GM19455 (cell line): ENCODE measurements around the gene EP300.
"Not testable (repeated sequence)": the region's sequence is repeated elsewhere in the genome, so short reads cannot be mapped to it uniquely, and the experiment has no call there.

Source experiments
- ATAC-seq: cut with Tn5 transposase; IDR thresholded peaks from one replicate; pipeline ENCODE4 v1.9.1; 2021; ENCODE audit not compliant: unreplicated experiment

EP300 gene

DNA sequence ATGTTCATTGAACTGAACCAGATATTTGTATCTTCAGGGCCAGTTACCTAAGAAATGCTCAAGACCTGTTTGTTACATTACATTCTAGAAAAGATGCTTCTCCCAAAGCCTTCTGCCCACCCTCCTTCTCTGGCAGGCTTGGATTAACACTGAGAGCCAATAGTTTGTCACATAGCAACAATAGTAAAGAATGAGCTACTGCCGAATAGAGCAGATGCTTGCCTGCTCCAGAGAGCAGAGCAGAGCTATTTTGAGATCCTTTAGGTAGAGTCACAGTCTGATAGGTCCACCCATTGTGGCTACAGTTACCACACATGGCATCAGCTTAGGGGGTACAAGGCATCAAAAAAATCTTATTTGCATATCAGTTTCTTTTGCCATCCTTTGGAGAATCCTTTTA, 13.5 kb upstream of the EP300 start:
- no peak for ATAC-seq

DNA sequence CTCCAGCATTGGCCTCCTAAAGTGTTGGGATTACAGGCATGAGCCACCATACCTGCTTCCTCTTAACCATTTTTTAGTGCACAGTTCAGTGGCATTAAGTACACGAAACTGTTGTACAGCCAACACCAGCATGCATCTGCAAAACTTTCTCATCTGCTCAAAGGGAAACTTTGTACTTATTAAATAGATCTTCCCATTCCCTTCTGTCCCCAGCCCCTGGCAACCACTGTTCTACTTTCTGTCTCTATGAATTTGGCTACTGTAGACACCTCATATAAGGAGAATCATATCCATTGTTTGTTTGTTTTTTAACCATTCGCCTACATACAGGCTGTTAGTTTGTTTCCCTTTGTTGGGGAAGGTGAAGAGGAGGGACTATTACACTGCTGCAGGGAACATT, 6.5 kb upstream of the EP300 start:
- no peak for ATAC-seq

DNA sequence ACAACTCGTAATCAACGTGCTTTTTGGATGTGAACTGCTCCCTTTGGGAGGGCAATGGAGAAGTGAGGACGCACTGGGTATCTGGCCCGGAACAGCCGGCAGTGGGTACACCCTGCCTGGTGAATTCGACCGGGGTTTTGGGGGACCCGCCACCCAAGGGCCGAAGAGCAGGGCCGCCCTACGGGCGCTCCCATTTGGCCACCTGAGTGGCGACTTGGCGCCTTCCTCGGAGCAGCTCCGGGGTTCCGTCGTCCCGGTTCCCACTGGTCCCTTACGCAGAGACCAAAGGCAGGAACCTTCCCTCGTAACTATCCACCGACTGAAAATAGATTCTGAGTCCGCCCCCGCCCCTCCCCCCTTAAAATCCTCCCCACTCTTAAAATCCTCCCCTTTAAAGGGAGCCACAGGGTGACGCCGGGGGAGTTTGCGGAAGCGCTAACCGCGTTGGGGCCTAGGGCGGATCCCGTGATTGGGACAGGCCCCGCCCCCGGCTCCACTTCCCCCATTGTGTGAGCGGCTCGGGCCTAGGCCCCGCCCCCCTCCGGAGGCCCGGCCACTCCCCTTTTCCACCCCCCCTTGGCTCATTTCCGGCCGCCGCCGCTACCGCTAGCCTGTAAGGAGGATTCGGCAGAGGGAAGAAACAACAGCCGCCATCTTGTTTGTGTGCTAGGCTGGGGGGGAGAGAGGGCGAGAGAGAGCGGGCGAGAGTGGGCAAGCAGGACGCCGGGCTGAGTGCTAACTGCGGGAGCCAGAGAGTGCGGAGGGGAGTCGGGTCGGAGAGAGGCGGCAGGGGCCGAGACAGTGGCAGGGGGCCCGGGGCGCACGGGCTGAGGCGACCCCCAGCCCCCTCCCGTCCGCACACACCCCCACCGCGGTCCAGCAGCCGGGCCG, 1.0 kb upstream of the EP300 start:
- peak; percentile 67 for ATAC-seq

DNA sequence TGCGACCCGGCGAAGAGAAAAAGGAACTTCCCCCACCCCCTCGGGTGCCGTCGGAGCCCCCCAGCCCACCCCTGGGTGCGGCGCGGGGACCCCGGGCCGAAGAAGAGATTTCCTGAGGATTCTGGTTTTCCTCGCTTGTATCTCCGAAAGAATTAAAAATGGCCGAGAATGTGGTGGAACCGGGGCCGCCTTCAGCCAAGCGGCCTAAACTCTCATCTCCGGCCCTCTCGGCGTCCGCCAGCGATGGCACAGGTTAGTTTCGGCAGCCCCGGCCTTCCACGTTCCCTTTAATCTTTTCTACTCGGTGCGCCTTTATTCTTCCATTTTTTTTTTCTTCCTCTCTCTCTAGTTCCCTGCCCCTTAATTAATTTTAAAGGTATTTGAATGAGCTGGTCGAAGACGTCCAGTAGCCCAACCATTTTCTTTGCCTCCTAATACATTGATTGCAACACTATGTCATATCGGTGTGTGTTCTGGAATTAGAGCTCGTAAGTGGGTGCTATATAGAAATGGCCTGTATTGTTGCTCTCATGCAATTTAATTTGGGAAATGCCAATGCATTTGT, 537 bp downstream of the EP300 start:
- ATAC-seq, result no peak

DNA sequence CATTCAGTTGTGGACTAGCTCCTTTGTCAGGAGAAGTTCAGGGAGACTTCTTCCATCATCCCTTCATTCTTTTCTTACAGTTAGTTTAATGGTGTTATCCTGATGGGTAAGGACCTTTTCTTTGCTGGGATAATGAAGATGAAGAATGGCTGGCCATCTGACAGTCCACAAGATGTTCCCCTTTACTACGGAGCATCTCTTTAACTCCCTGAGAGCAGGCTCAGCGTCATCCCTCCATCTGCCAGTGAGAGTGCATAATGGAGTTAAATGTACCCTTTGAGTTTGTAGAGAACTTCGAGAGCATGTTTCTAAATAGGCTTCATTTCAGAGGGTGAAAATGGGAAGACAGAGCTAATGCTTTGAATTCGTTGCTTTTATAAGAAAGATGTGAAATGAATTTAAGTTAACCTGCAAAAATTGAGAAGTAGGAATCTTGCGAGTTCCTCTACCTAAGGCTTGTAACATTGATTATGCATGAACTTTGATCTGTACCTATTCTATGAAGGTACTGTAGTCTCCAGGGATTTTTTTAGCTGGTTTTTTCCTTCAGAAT, 1.7 kb downstream of the EP300 start:
- ATAC-seq, result no peak

DNA sequence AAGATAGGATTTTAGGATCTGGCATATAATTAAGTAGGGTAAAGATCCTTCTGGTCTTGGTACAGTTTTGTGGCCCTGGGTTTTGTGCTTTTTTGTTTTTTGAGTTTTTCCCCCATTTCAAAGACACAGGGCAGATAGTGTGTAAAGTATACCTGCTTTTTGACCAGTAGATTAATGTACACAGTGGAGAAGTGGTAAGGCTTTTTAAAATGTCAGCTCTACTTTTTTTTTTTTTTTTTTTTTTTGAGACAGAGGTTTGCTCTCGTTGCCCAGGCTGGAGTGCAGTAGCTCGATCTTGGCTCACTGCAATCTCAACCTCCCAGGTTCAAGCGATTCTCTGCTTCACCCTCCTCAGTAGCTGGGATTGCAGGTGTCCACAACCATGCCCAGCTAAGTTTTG, 4.0 kb downstream of the EP300 start:
- no peak for ATAC-seq

DNA sequence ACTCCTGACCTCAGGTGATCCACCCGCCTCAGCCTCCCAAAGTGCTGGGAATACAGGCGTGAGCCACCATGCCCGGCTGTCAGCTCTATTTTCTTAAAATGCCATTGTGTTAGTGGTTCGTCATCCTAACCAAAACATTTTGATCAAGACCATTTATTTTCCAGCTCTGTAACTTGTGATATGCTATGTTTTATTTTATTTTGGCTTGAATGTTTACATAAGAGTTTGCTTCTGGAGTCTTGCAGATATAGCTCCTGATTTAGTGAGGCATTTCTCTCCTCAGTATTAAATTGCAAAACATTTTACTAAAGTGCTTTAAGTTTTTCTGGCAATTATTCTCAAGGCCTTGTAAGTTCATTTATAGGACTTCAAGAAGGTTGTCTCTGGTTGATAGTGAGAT, 4.4 kb downstream of the EP300 start:
- ATAC-seq, result no peak

DNA sequence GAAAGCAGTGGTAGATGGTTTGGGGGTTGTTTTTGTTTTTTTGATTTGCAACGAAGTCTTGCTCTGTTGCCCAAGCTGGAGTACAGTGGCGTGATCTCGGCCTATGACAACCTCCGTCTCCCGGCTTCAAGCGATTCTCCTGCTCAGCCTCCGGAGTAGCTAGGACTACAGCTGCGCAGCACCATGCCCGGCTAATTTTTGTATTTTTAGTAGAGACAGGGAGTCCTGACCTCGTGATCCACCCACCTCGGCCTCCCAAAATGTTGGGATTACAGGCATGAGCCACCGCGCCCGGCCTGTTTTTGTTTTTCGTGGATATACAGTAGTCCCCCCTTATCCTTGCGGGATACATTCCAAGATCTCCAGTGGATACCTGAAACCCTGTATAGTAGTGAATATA, 6.6 kb downstream of the EP300 start:
- no peak for ATAC-seq

DNA sequence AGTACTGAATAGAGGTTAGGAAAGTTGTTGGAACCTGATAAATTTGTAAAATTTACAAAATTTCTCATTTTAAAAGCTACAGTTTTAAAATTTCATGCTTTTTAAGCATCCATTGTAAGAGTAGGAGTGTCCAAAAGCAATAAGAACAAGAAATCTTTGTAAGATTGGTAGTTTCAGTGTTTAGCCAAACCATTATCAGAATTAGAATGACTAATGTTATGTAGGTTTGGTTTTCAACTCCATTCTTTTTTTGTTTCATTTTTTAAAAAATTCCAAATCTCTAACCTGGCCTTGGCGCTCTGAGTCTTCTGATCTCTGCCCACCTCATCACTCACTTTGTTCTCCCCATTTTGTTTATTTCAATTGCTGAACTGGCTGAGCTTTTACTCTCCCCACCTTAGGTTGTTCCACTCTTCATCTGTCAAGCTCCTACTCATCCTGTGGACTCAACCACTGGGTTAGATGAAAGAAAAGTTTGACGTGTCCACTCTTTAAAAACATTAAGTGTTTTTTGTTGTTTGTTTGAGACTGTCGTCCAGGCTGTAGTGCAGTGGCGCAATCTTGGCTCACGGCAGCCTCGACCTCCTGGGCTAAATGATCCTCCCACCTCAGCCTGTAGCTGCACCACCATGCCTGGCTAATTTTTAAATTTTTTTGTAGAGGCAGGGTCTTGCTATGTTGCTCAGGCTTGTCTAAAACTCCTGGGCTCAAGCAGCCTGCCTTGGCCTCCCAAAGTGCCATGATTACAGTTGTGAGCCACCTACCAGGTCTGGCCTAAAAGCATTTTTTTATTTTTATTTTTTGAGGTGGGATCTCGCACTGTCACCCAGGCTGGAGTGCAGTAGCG, 14.0 kb downstream of the EP300 start:
- no peak for ATAC-seq

DNA sequence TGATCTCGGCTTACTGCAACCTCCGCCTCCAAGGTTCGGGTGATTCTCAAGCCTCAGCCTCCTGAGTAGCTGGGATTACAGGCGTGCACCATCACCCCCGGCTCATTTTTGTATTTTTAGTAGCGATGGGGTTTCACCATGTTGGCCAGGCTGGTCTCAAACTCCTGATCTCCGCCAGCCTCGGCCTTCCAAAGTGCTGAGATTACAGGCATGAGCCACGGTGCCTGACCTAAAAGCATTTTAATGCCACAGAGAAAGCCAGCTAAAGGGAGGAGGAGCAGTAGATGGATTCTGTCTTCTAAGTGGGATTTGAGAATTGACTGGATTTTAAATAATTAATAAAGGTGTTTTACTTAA, 14.6 kb downstream of the EP300 start:
- not testable (repeated sequence) for ATAC-seq

DNA sequence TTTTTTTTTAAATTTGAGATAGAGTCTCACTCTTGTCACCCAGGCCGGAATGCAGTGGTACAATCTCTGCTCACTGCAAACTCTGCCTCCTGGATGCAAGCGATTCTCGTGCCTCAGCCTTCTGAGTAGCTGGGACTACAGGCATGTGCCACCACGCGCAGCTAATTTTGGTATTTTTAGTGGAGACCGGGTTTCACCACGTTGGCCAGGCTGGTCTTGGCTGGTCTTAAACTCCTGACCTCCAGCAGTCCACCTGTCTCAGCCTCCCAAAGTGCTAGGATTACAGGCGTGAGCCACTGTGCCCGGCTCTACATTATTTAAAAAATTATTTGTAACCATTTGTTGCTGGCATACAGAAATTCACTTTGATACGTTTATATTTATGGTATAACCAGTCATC, 18.6 kb downstream of the EP300 start:
- no peak for ATAC-seq

DNA sequence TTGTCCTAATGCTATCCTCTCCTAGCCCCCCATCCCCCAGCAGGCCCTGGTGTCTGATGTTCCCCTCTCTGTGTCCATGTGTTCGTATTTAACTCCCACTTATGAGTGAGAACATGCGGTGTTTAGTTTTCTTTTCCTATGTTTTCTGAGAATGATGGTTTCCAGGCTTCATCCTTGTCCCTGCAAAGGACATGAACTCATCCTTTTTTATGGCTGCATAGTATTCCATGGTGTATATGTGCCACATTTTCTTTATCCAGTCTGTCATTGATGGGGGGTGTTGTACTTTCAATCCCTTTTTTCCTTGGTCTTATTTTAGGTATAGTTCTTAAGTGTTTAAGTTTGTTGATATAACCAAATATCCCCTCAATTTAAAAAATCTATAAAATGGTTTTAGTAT, 23.9 kb downstream of the EP300 start:
- ATAC-seq, result no peak

DNA sequence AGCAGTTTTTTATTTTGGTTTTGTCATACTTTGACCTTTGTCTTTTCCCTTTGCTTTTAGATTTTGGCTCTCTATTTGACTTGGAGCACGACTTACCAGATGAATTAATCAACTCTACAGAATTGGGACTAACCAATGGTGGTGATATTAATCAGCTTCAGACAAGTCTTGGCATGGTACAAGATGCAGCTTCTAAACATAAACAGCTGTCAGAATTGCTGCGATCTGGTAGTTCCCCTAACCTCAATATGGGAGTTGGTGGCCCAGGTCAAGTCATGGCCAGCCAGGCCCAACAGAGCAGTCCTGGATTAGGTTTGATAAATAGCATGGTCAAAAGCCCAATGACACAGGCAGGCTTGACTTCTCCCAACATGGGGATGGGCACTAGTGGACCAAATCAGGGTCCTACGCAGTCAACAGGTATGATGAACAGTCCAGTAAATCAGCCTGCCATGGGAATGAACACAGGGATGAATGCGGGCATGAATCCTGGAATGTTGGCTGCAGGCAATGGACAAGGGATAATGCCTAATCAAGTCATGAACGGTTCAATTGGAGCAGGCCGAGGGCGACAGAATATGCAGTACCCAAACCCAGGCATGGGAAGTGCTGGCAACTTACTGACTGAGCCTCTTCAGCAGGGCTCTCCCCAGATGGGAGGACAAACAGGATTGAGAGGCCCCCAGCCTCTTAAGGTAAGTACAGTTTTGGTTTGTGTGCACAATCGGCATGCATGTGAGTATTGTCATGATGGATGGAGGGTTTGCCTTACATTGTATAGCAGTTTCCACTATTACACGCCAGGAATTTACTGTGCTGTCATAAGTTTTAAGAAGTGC, 25.0 kb downstream of the EP300 start:
- ATAC-seq, result no peak

DNA sequence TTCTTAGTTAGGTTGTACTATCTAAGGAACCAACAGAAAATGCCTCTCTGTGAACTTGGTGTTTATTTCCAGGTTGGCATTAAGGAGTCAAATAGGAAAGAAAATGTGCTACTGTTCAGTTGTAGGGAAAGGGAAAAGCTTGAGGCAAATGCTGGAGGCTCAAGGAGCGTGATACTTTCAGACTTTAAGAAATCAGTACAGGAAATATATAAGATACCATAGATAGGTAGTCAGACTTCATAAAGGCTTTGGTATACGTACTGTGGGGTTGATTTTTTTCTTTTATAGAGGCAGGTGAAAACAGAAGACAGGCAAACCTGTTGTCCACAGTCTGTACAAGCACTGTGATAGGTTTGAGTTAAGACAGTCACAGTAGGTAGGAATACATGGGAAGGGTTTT, 30.8 kb downstream of the EP300 start:
- no peak for ATAC-seq

DNA sequence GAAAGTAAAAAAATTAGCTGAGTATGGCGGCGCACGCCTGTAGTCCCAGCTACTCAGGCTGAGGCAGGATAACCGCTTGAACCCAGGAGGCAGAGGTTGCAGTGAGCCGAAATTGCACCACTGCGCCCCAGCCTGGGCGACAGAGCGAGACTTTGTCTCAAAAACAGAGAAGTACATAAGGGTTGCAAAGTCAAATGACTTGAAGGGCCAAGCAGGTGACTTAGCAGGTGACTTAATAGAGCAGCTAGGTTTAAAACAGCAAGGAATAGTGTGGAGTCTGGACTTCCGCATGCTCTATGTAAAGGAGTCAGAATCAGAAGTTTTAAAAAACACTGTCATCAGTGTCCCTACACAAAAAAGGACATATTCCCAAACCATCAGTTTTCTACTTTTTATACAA, 31.7 kb downstream of the EP300 start:
- ATAC-seq, result no peak

DNA sequence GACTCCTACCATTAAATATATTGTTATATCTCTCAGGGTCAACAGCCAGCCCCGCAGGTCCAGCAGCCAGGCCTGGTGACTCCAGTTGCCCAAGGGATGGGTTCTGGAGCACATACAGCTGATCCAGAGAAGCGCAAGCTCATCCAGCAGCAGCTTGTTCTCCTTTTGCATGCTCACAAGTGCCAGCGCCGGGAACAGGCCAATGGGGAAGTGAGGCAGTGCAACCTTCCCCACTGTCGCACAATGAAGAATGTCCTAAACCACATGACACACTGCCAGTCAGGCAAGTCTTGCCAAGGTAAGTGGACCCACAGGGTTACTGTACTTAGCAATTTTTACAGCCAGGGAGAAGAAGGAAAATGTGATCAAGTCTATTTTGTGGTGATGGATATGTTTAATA, 35.1 kb downstream of the EP300 start:
- ATAC-seq, result no peak

DNA sequence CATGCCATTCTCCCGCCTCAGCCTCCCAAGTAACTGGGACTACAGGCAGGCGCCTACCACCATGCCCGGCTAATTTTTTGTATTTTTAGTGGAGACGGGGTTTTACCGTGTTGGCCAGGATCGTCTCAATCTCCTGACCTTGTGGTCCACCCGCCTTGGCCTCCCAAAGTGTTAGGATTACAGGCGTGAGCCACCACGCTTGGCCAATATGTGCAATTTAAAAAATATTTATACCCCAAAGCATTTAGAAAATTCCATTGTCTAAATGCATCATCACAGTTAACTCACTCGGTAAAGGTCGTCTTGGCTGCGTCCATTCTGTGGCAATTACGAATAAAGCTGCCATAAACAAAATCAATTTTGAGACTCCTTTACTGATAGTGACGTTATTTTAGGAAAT, 36.2 kb downstream of the EP300 start:
- ATAC-seq, result no peak

DNA sequence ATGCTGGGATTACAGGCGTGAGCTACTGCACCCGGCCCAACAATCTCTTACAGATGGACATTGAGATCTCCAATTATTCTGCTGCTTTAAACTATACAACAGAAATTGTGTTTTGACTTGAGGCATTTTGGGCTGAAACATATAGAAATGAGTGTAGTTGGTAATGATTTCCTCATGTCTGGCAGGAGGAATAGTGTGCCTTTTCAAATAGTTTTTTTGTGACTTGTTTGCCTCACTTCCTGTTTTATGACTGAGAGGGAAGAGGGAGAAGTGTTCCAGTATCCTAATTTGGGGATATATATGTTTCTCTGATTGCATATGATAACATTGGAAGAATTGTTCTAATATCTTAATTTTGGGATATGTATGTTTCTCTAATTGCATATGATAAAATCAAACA, 40.2 kb downstream of the EP300 start:
- no peak for ATAC-seq

DNA sequence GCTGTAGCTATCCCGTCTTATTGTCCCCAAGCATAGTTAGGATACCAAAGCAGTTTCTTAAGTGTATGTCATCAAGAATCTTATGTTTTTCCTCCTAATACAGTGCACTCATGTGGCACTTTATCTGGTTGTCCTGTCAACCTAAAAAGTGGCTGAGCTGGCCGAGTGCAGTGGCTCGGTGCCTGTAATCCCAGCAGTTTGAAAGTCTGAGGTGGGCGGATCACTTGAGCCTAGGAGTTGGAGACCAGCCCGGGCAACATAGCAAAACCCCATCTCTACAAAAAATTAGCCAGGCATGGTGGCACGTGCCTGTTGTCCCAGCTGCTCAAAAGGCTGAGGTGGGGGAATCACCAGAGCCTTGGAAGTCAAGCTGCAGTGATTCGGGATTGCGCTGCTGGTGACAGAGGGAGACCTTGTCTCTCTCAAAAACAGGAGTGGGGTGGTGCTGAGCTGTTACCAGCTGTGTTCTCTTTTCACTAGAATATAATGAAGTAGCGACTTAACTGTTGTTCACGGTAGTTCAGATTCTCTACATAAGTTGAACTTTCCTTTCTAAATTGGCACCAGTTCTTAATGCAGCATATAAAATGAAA, 48.1 kb downstream of the EP300 start:
- ATAC-seq, result no peak

DNA sequence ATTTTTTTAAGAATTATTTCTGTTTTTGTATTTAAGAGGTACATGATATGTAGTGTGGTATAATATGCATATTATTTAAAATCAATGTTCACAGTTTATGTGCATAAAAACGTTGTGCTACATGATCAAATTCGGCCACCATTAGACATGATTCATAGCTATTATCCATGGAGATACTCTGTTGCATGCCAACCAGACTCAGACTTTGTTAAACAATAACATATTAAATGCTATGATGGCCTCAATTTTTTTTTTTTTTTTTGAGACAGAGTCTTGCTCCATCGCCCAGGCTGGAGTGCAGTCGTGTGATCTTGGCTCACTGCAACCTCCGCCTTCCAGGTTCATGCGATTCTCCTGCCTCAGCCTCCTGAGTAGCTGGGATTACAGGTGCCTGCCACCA, 53.5 kb downstream of the EP300 start:
- not testable (repeated sequence) for ATAC-seq
